DMS53 treated with DMSO at 0.1 percent for 48 hours (cell line): Measurements from ENCODE around the gene MAMLD1.

Source experiments
- DNase-seq: peaks from one replicate; lab custom pipeline; 2025; ENCODE audit not compliant: unreplicated experiment; lab: John Stamatoyannopoulos, UW

MAMLD1 gene

GRCh38 chrX:150527108-150527507 lies 164.0 kb downstream of the MAMLD1 start:
- DNase-seq: no peak

GRCh38 chrX:150529587-150529986 lies 166.5 kb downstream of the MAMLD1 start:
- no peak for DNase-seq

GRCh38 chrX:150530821-150531220 lies 167.7 kb downstream of the MAMLD1 start:
- DNase-seq: no peak

GRCh38 chrX:150531467-150531866 lies 168.3 kb downstream of the MAMLD1 start:
- DNase-seq: no peak

- no peak for DNase-seq
These were observed 170.7 kb downstream of the MAMLD1 start for GRCh38 chrX:150533863-150534262.

- no peak for DNase-seq
These were observed 173.5 kb downstream of the MAMLD1 start for GRCh38 chrX:150536455-150537116.

- no peak for DNase-seq
These were observed 174.7 kb downstream of the MAMLD1 start for GRCh38 chrX:150537851-150538250.

- no peak for DNase-seq
These were observed 177.8 kb downstream of the MAMLD1 start for GRCh38 chrX:150540965-150541364.

GRCh38 chrX:150542846-150543229 lies 179.7 kb downstream of the MAMLD1 start:
- DNase-seq: no peak

- DNase-seq: no peak
These were observed 180.4 kb downstream of the MAMLD1 start for GRCh38 chrX:150543230-150544155.

- DNase-seq: no peak
These were observed 181.2 kb downstream of the MAMLD1 start for GRCh38 chrX:150544222-150544787.

- DNase-seq: no peak
These were observed 182.0 kb downstream of the MAMLD1 start for GRCh38 chrX:150544835-150545770.

- DNase-seq: no peak
These were observed 183.6 kb downstream of the MAMLD1 start for GRCh38 chrX:150546711-150547153.

- peak; percentile 50 for DNase-seq
These were observed 184.4 kb downstream of the MAMLD1 start for GRCh38 chrX:150547375-150548115.

- DNase-seq: no peak
These were observed 185.1 kb downstream of the MAMLD1 start for GRCh38 chrX:150548251-150548650.

GRCh38 chrX:150548684-150549083 lies 185.6 kb downstream of the MAMLD1 start:
- DNase-seq: no peak

GRCh38 chrX:150551963-150552362 lies 188.8 kb downstream of the MAMLD1 start:
- no peak for DNase-seq

- no peak for DNase-seq
These were observed 195.3 kb downstream of the MAMLD1 start for GRCh38 chrX:150558424-150558823.
